Brain pericyte (primary cell): ENCODE data around the gene PAK3.

Source experiments
- DNase-seq: peaks from one replicate; pipeline ENCODE4 v3.0.0-alpha.2; 2012; ENCODE audit warnings: low read depth, low spot score

PAK3 gene

DNA sequence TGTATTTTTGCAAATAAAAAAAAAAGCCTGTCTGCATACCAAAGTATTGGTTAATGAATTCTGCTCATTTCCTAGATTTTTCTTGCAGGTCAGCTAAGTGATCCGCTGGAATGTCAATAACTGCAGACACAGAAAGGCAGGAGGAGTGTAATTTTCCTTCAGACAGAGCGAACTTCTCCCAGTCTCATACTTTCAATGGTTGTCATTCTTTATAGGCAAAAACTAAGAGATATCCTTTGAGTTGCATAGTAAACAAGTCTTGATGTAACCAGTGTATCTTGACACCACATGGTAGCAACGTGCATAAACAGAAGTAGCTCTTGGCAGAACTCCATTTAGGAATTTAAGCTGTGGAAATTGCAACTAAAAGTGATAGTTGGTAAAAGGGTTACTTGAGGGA, 166.1 kb downstream of the PAK3 start:
- no peak for DNase-seq

DNA sequence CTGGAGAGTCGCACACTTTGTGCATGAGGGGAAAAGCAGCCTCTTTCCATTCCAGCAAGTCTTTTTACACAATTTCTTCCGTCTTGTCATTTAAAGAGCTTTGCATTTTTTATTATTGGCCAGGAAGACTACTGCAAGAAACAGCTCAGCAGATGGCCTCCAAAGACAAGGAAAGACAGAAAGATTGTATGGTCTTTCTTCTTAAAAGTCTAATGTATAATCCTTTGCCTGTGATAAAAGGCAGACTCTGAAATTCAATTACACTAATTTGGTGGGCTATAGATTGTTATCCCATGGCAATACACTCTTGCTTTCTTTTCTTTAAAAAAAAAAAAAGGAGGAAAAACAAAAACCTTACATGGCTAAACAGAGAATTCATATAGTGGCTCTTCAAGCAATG, 168.4 kb downstream of the PAK3 start:
- no peak for DNase-seq

DNA sequence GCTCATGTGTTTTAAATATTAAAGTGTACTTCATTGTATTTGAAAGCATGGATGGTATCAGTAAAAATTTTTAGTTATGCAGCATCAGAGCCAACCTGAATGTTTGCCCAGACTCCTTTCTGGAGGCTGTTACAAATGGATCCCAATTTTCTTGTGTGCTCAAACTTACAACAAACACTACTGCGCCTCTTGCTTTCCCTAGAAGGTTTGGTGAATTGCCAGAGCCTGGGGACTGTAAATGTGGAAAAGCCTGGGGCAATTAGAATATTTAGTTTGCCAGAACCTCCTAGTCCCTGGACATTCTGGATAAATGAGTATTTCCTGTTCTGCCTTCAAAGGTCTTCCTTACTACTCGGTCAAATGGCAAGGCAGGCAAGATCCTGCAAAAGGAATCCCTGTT, 169.5 kb downstream of the PAK3 start:
- DNase-seq = no peak

DNA sequence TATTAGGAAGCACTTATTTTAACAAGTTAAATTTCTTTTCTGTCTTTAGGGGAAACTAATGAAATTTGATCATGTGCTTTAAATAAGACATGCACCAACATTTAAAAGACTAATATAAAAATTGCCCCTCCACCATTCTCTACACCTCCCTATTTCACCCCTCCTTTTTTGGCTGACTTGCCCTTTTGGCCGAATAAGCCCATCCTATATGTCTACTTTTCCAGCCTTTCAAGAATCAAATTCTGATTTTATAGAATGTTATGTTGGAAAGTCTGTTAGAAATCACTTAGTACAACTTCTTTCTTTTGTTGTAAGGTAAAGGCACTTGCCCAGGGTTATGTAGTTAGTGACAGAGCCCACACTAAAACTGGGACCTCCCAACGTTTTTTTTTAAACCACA, 172.5 kb downstream of the PAK3 start:
- no peak for DNase-seq

DNA sequence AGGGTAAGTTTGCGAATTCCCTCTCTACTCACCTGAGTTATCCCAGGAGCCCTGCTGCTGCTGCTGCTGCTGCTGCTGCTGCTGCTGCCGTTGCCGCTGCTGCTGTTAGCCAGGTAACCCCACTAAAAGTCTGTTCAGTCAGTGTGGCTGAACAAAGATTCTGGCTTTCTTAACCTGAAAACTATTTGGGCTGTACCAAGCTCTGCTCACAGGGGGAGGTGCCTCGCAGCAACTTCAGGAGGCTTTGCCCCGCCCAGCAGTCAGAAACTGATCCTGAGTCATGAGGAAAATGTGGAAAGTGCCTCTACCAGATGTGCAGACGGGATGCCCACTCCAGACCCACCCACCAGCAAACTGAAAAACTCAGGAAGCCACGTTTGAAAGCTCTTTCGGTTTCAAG, 174.3 kb downstream of the PAK3 start, which contains the start of gene CAPN6:
Gene CAPN6, minus strand, starts transcription at position 145 of the 400 bp plus-strand sequence. CDS start 6,547 bp downstream, outside the sequence.
- DNase-seq = no peak
